DND-41 (cell line): Measurements from ENCODE around the gene TREX2.

Experiments
- ATAC-seq: fragments of 200-7000 bp; cut with Tn5 transposase; 3 replicates; pipeline ENCODE4 v1.9.1; 2021; ENCODE audit warnings: low read depth; ENCODE audit not compliant: insufficient read depth
- DNase-seq: peaks from one replicate; pipeline ENCODE4 v3.0.0-alpha.2; 2020
- H2AFZ ChIP-seq: 2 replicates; pipeline ENCODE4 v1.6.0; 2012; ENCODE audit warnings: low read depth, low read length
- H3K27ac ChIP-seq: 2 replicates; pipeline ENCODE4 v1.5.1; 2012; ENCODE audit warnings: low read length, inconsistent platforms
- H3K27me3 ChIP-seq: fragments of 200-600 bp; sonication (generic); 2 replicates; pipeline ENCODE4 v1.6.0; 2012; ENCODE audit warnings: low read length, mild to moderate bottlenecking, inconsistent platforms; ENCODE audit not compliant: insufficient read depth, poor library complexity
- H3K36me3 ChIP-seq: 2 replicates; pipeline ENCODE4 v1.5.1; 2012; ENCODE audit warnings: low read length, inconsistent platforms; ENCODE audit not compliant: insufficient read depth
- H3K4me1 ChIP-seq: 2 replicates; pipeline ENCODE4 v1.5.1; 2012; ENCODE audit warnings: mild to moderate bottlenecking, low read length; ENCODE audit not compliant: insufficient read depth
- H3K4me2 ChIP-seq: 2 replicates; pipeline ENCODE4 v1.6.0; 2012; ENCODE audit warnings: mild to moderate bottlenecking, moderate library complexity, low read length, inconsistent platforms; ENCODE audit not compliant: insufficient read depth
- H3K4me3 ChIP-seq, 2 experiments: fragments of 200-600 bp in 1 of 2; shearing (Covaris generic) in 1 of 2; 2 replicates each; pipeline ENCODE4 v1.5.1; 2012 to 2016; ENCODE audit warnings: inconsistent platforms in 2 of 2, low read length in 2 of 2, mild to moderate bottlenecking in 2 of 2, low read depth in 1 of 2, moderate library complexity in 1 of 2
- H3K79me2 ChIP-seq: 2 replicates; pipeline ENCODE4 v1.6.0; 2012; ENCODE audit warnings: low read length, inconsistent platforms; ENCODE audit not compliant: insufficient read depth
- H3K9ac ChIP-seq: 2 replicates; pipeline ENCODE4 v1.6.0; 2012; ENCODE audit warnings: low read depth, mild to moderate bottlenecking, inconsistent platforms, low read length, moderate library complexity
- H3K9me3 ChIP-seq: 2 replicates; pipeline ENCODE4 v1.5.1; 2012; ENCODE audit warnings: low read length, moderate library complexity, mild to moderate bottlenecking, inconsistent platforms; ENCODE audit not compliant: insufficient read depth, severe bottlenecking
- H4K20me1 ChIP-seq: 2 replicates; pipeline ENCODE4 v1.6.0; 2012; ENCODE audit warnings: low read length; ENCODE audit not compliant: insufficient read depth
- EZH2 ChIP-seq: IDR thresholded peaks from 3 replicates; pipeline ENCODE4 v1.6.1; 2012; ENCODE audit warnings: borderline replicate concordance, low read depth, mild to moderate bottlenecking, moderate library complexity, low read length, inconsistent platforms; ENCODE audit not compliant: severe bottlenecking
- TF ChIP-seq, protein P1 (sequence below): IDR thresholded peaks from 2 replicates; pipeline ENCODE4 v1.5.1; 2012; ENCODE audit warnings: borderline replicate concordance, low read length, moderate library complexity, mild to moderate bottlenecking; ENCODE audit not compliant: poor library complexity, severe bottlenecking; ENCODE audit errors: extremely low read depth

The TREX2 gene

DNA sequence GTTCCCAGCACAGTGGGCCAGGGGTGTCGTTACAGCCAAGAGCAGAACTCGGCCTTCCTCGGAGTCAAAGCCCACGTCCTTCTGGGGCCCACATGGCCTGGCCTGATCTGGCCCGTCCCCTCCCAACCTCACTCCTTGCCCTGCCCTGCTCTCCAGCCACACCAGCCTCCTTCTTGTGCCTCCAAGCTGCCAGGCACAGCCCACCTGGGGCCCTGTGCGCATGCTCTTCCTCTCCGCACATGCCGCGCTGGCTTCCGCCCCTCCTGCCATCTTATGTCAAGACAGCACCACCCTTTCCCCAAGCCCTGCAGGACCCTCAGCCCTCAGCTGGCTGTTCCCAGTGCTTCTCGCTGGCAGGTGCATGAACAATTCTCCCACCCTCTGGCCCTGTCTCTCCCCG lies 17.7 kb upstream of the TREX2 start:
- Histone ChIP-seq H3K27ac (no peak overlapping the region), H3K79me2 (peaks cover 15% of the 10 kb centered on the region), H3K4me2 (no peak overlapping the region), H3K9me3 (no peaks in the 10 kb centered on the region), H4K20me1 (peaks cover 23% of the 10 kb centered on the region), H3K27me3 (no peaks in the 10 kb centered on the region), H3K36me3 (peaks cover 48% of the 10 kb centered on the region), H2AFZ (no peak overlapping the region), H3K4me1 (peaks cover 2% of the 10 kb centered on the region; the same call in 1 of the 2 replicates), H3K9ac (no peak overlapping the region), H3K4me3 (no peak overlapping the region)
- DNase-seq, result no peak
- no peak for TF ChIP-seq EZH2
- TF ChIP-seq, protein P1, sequence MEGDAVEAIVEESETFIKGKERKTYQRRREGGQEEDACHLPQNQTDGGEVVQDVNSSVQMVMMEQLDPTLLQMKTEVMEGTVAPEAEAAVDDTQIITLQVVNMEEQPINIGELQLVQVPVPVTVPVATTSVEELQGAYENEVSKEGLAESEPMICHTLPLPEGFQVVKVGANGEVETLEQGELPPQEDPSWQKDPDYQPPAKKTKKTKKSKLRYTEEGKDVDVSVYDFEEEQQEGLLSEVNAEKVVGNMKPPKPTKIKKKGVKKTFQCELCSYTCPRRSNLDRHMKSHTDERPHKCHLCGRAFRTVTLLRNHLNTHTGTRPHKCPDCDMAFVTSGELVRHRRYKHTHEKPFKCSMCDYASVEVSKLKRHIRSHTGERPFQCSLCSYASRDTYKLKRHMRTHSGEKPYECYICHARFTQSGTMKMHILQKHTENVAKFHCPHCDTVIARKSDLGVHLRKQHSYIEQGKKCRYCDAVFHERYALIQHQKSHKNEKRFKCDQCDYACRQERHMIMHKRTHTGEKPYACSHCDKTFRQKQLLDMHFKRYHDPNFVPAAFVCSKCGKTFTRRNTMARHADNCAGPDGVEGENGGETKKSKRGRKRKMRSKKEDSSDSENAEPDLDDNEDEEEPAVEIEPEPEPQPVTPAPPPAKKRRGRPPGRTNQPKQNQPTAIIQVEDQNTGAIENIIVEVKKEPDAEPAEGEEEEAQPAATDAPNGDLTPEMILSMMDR, result no peak
- ATAC-seq, result no peak

DNA sequence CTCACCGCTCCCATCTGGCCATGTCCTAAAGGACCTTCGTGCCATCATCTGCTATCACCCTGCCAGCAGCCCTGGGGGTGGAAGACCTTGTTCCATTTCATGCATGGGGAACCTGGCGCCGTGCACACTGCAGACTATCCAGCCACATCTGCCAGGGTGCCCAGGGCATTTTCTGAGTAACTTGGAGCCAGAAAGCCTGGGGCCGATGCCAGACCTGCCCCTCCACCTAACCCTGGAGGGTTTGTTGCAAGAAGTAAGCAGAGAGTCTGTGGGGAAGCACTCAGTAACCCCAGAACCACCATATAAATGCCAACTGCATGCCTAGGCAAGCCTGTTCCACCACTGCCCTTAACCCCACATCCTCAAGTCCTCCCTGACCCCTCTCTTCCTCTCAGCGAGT lies 17.2 kb upstream of the TREX2 start:
- no peak overlapping the region for H3K4me3 ChIP-seq
- H3K79me2 ChIP-seq, result peaks cover 10% of the 10 kb centered on the region; the same call in 1 of the 2 replicates
- ATAC-seq, result no peak
- DNase-seq, result no peak
- no peaks in the 10 kb centered on the region for H3K4me1 ChIP-seq
- no peak overlapping the region for H2AFZ ChIP-seq
- peaks cover 47% of the 10 kb centered on the region for H3K36me3 ChIP-seq
- H4K20me1 ChIP-seq, result peaks cover 19% of the 10 kb centered on the region
- H3K4me2 ChIP-seq, result no peak overlapping the region
- no peaks in the 10 kb centered on the region for H3K27me3 ChIP-seq
- H3K9me3 ChIP-seq, result no peaks in the 10 kb centered on the region
- H3K9ac ChIP-seq, result no peak overlapping the region
- no peak overlapping the region for H3K27ac ChIP-seq
- no peak for TF ChIP-seq EZH2
- TF ChIP-seq, protein P1, result no peak

DNA sequence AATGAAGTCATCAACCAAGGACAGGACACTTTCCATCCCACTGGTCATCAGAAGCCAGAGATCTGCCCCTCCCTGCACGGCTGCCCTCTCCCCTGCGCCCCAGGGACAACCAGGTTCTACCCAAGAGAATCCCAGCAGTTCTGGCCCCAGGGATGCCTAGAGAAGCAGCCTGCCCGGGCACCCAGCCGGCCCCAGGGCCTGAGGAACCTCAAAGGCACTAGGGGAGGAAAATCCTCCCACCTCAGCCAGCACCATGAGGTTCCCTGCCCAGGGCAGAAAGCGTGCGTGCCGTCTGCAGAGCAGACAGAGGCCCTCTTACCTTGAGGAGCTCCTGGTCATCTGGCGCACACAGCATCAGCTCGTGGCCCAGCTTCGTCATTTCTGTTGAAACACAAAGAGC lies 16.4 kb upstream of the TREX2 start:
- DNase-seq, result no peak
- Histone ChIP-seq H3K4me1 (no peaks in the 10 kb centered on the region), H2AFZ (no peak overlapping the region), H3K36me3 (peaks cover 47% of the 10 kb centered on the region), H3K4me3 (no peak overlapping the region), H3K27me3 (no peaks in the 10 kb centered on the region), H3K9ac (no peak overlapping the region), H4K20me1 (peaks cover 19% of the 10 kb centered on the region; the same call in 1 of the 2 replicates), H3K4me2 (no peak overlapping the region), H3K9me3 (no peaks in the 10 kb centered on the region), H3K27ac (no peak overlapping the region), H3K79me2 (peaks cover 3% of the 10 kb centered on the region; the same call in 1 of the 2 replicates)
- no peak for TF ChIP-seq EZH2
- TF ChIP-seq, protein P1, result no peak
- ATAC-seq, result no peak

DNA sequence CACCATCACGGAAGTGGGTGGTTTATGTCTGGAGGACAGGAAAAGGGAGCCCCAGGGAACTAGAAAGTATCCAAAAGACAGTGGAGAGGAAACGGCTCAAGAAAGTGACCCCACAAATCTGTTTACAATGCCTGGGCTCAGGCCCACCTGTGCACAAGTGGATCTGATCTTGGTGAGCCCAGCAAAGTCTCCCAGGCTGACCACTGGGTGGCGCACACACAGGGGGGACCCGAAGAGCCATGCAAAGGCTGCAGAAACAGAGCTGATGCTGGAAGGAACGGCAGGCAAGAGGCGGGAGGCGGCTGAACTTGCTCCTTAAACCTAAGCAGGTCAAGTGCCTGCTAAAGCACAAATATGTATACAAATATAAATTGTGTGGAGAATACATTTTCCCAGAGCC lies 15.0 kb upstream of the TREX2 start:
- peak; percentile 72 for ATAC-seq
- no peak overlapping the region for H2AFZ ChIP-seq
- no peak overlapping the region for H3K27ac ChIP-seq
- H3K9me3 ChIP-seq, result no peaks in the 10 kb centered on the region
- H4K20me1 ChIP-seq, result peaks cover 18% of the 10 kb centered on the region; the same call in 1 of the 2 replicates
- no peaks in the 10 kb centered on the region for H3K4me1 ChIP-seq
- no peaks in the 10 kb centered on the region for H3K27me3 ChIP-seq
- peaks cover 55% of the 10 kb centered on the region for H3K36me3 ChIP-seq
- peak; percentile 37 for DNase-seq
- TF ChIP-seq, protein P1, result peak; percentile 59
- TF ChIP-seq EZH2, result no peak
- H3K4me3 ChIP-seq, result no peak overlapping the region
- peaks cover 1% of the 10 kb centered on the region; the same call in 1 of the 2 replicates for H3K79me2 ChIP-seq
- H3K4me2 ChIP-seq, result no peak overlapping the region
- no peak overlapping the region for H3K9ac ChIP-seq
